Astrocyte (in vitro differentiated cells and primary cell): ENCODE results near the gene KRTAP4-11.

ENCODE experiments used
- CTCF ChIP-seq: IDR thresholded peaks from 2 replicates; pipeline ENCODE4 v1.5.1; 2011; ENCODE audit warnings: low read depth, mild to moderate bottlenecking, inconsistent platforms, low read length, moderate library complexity; ENCODE audit not compliant: insufficient read depth
- EZH2 ChIP-seq: IDR thresholded peaks from 2 replicates; pipeline ENCODE4 v1.6.1; 2012; ENCODE audit warnings: mild to moderate bottlenecking, low read length, inconsistent platforms; ENCODE audit not compliant: insufficient read depth

- TF ChIP-seq CTCF (no peak), EZH2 (no peak)
Observed at GRCh38 chr17:41163828-41164227, 45.7 kb upstream of the KRTAP4-11 start.
